Loucy (cell line): Measurements from ENCODE around the gene TGFB2.

ENCODE experiments used
- CTCF ChIP-seq: fragments of 200-600 bp; sonication (generic); conservative IDR thresholded peaks from 2 replicates; pipeline ENCODE4 v1.5.1; 2014; ENCODE audit warnings: mild to moderate bottlenecking, antibody characterized with exemption, low read length
- EZH2phosphoT487 ChIP-seq: fragments of 200-600 bp; IDR thresholded peaks from 2 replicates; pipeline ENCODE4 v1.6.1; 2018; ENCODE audit warnings: antibody characterized with exemption, mild to moderate bottlenecking, moderate library complexity, borderline replicate concordance

GRCh38 chr1:218481116-218481775 is 136.1 kb downstream of the TGFB2 start:
- TF ChIP-seq CTCF (no peak), EZH2phosphoT487 (no peak)
